HepG2 (cell line): ENCODE measurements around the gene MYH15. TPM values are rescaled to one million over a fixed set of nuclear protein-coding genes. Genes with fewer than 3 reads are reported as not detected.

Experiments used
- ATAC-seq: fragments of 200-7000 bp; cut with Tn5 transposase; 3 replicates; pipeline ENCODE4 v1.9.1; 2020; ENCODE audit warnings: mild to moderate bottlenecking, moderate library complexity
- BruUV-seq: library from RNA; stranded (reverse); fragments of 400-500 nt; replicated peaks from 2 replicates; lab custom pipeline; 2021; lab: Mats Ljungman, UMichigan
- CTCF ChIA-PET: fragments of 300-600 bp; formaldehyde crosslinking; extraction: SDS; loops from one replicate; lab custom pipeline; 2021; ENCODE audit warnings: low total read pairs, inconsistent platforms, low intra/inter-chr PET ratio; lab: Yijun Ruan, JAX
- POLR2A ChIA-PET: fragments of 350-600 bp; sonication (Branson Sonifier 250); formaldehyde crosslinking; loops from one replicate; lab custom pipeline; 2020; ENCODE audit warnings: antibody characterized with exemption, inconsistent platforms; lab: Yijun Ruan, JAX
- DNase-seq: peaks from one replicate; pipeline ENCODE4 v3.0.0-alpha.2; 2015; ENCODE audit warnings: low spot score
- FAIRE-seq: peaks from 3 replicates; lab custom pipeline; 2011; peaks lifted over from hg19 to GRCh38; lab: Jason Lieb, UNC
- H2AFZ ChIP-seq: one replicate; pipeline ENCODE4 v1.6.1; 2011; ENCODE audit warnings: low read length, inconsistent platforms
- H3K27ac ChIP-seq: fragments of 300-600 bp; 3 replicates; pipeline ENCODE4 v1.8.0; 2011; ENCODE audit warnings: mixed run types, mild to moderate bottlenecking, mixed read lengths, low read length, inconsistent platforms; ENCODE audit not compliant: insufficient read depth; ENCODE audit errors: extremely low read length
- H3K27me3 ChIP-seq, 2 experiments: fragments of 200-600 bp in 1 of 2; 2 replicates in 1 of 2; 3 replicates in 1 of 2; pipeline versions ENCODE4 v1.6.0 to v1.8.0; 2011; ENCODE audit warnings: low read length in 2 of 2, mild to moderate bottlenecking in 2 of 2, moderate library complexity in 2 of 2, inconsistent platforms in 1 of 2; ENCODE audit not compliant: insufficient read depth in 2 of 2, control insufficient read depth in 1 of 2
- H3K36me3 ChIP-seq, 2 experiments: fragments of 200-600 bp in 1 of 2; replicated peaks in 1 of 2; 2 replicates in 1 of 2; 3 replicates in 1 of 2; pipeline versions ENCODE4 v1.5.1 to v1.8.0; 2011; ENCODE audit warnings: low read length in 2 of 2, inconsistent platforms in 1 of 2; ENCODE audit not compliant: insufficient read depth in 2 of 2, control insufficient read depth in 1 of 2
- H3K4me1 ChIP-seq: 2 replicates; pipeline ENCODE4 v1.5.1; 2012; ENCODE audit warnings: low read length, inconsistent platforms; ENCODE audit not compliant: insufficient read depth
- H3K4me2 ChIP-seq: 2 replicates; pipeline ENCODE4 v1.6.0; 2011; ENCODE audit warnings: low read depth, low read length, inconsistent platforms
- H3K4me3 ChIP-seq, 3 experiments: fragments of 200-600 bp in 1 of 3; sonication (generic), shearing (Covaris generic) in 1 of 3; replicated peaks in 1 of 3; 2 replicates each; pipeline ENCODE4 v1.5.1; 2011 to 2016; ENCODE audit warnings: low read length in 3 of 3, inconsistent platforms in 2 of 3, low read depth in 2 of 3, mild to moderate bottlenecking in 2 of 3, control low read depth in 1 of 3, mixed read lengths in 1 of 3; ENCODE audit not compliant: insufficient read depth in 1 of 3
- H3K79me2 ChIP-seq: one replicate; pipeline ENCODE4 v1.6.1; 2011; ENCODE audit warnings: low read length, inconsistent platforms; ENCODE audit not compliant: insufficient read depth
- H3K9ac ChIP-seq: 2 replicates; pipeline ENCODE4 v1.6.0; 2011; ENCODE audit warnings: mild to moderate bottlenecking, low read depth, low read length, inconsistent platforms; ENCODE audit not compliant: insufficient read depth
- H3K9me3 ChIP-seq: 2 replicates; pipeline ENCODE4 v1.5.1; 2012; ENCODE audit warnings: mild to moderate bottlenecking, low read length
- H4K20me1 ChIP-seq: 2 replicates; pipeline ENCODE4 v1.6.0; 2011; ENCODE audit warnings: inconsistent platforms, mild to moderate bottlenecking, low read length, moderate library complexity; ENCODE audit not compliant: insufficient read depth
- BHLHE40 ChIP-seq: IDR thresholded peaks from 2 replicates; pipeline ENCODE4 v1.6.1; 2011; ENCODE audit warnings: low read length, improper control_type of control experiment
- DBP ChIP-seq: sonication (generic); formaldehyde crosslinking; IDR thresholded peaks from 2 replicates; pipeline ENCODE4 v1.4.0; 2020; ENCODE audit warnings: missing genetic modification reagents; ENCODE audit errors: not compliant biosample characterization
- GZF1 ChIP-seq: sonication (generic); formaldehyde crosslinking; IDR thresholded peaks from 2 replicates; pipeline ENCODE4 v1.5.1; 2020; ENCODE audit warnings: mild to moderate bottlenecking, missing genetic modification reagents
- MAFF ChIP-seq: IDR thresholded peaks from 2 replicates; pipeline ENCODE4 v1.6.1; 2011; ENCODE audit warnings: low read depth, low read length, improper control_type of control experiment
- MAFK ChIP-seq, 2 experiments: IDR thresholded peaks in 1 of 2; conservative IDR thresholded peaks in 1 of 2; 2 replicates each; pipeline ENCODE4 v1.6.1; 2011; ENCODE audit warnings: improper control_type of control experiment in 2 of 2, low read length in 2 of 2
- ZNF274 ChIP-seq: sonication (generic); formaldehyde crosslinking; IDR thresholded peaks from 2 replicates; pipeline ENCODE4 v1.5.1; 2020; ENCODE audit warnings: mild to moderate bottlenecking, missing genetic modification reagents
- ZNF605 ChIP-seq: sonication (generic); formaldehyde crosslinking; IDR thresholded peaks from 2 replicates; pipeline ENCODE4 v1.8.0; 2022; ENCODE audit warnings: mild to moderate bottlenecking, missing genetic modification reagents
- ZSCAN31 ChIP-seq: sonication (generic); formaldehyde crosslinking; IDR thresholded peaks from 2 replicates; pipeline ENCODE4 v1.5.0; 2020; ENCODE audit warnings: low read depth, mild to moderate bottlenecking, missing genetic modification reagents
- in situ Hi-C: cut with HindIII; loops from 2 replicates; pipeline ENCODE4 v1.10.0; 2017; ENCODE audit warnings: low pct_unique_long_range_greater_than_20kb; ENCODE audit not compliant: extremely low pct_ligation_motif_present
- intact Hi-C: fragments of 100-400 bp; cut with micrococcal nuclease; formaldehyde crosslinking; loops from one replicate; pipeline ENCODE4 v1.10.0; 2022; ENCODE audit not compliant: unreplicated experiment
- polyA plus RNA-seq, 8 experiments: library from polyadenylated mRNA; depleted of rRNA in 3 of 8; stranded (reverse) in 7 of 8; unstranded in 1 of 8; fragments of >200 nt; fragmentation: Illumina TruSeq in 4 of 8; extraction: Trizol in 4 of 8; gene quantifications; 2 replicates each; pipeline versions ENCODE4 v1.2.1 to v1.2.3, GENCODE V29; 2011 to 2016; ENCODE audit warnings: low read depth in 4 of 8, missing spikeins in 1 of 8, mixed read lengths in 1 of 8; ENCODE audit not compliant: insufficient read depth in 1 of 8
- total RNA-seq, 5 experiments: library from RNA; depleted of rRNA; stranded (reverse); fragments of >200 nt; fragmentation: Illumina TruSeq; extraction: Trizol; gene quantifications; 2 replicates each; pipeline ENCODE4 v1.2.3, GENCODE V29; 2016; ENCODE audit warnings: low read depth in 1 of 5

Gene MYH15
- total and polyA plus RNA-seq, 2 of the 13 experiments (the other 11 are each of a cell fraction or from before 2014, with no cell fraction given): 0.03 to 0.09 TPM

DNA sequence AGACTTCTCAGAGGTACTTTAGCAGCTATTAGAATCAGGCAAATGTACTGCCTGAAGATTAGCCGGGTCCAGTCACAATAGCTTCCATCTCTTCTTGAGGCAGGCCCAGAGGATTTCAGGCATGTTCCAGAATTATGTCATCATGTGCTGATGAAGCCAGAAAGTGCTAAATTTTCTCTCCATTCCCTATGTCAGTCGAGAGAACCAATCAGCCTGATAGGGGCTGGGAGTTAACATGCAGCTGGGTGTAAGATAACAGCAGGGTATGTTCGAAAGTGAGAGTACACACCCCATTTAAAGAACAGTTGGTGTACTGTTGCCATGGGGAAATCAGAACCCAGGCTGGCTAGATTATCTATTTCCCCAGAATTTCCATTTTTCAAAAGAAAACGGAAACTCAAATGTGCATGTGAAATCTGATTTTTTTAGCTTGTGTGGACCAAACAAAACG is 48.7 kb downstream of the MYH15 start (continued):
- no peak for TF ChIP-seq ZNF605 (CRISPR knock-in tag)

DNA sequence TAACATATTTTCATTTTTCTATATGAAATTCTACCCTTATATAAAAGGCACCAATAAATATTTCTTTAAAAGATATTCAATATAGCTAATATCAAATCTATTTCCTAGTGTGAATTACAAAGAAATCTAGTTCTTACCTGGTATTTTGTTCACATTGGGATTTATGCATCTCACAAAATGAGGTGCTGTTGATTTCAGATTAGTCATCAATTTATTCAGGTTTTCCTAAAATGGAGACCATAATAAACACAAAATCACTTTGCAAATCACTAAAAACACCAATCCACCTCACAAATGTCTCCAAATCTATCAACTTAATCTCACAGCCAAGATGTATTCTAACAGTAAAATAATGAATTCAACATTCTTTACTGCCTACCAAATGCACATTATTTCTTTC is 51.2 kb downstream of the MYH15 start:
- Histone ChIP-seq H3K4me3 (no peak overlapping the region), H3K27ac (no peak overlapping the region), H3K9ac (no peak overlapping the region), H3K4me2 (no peak overlapping the region), H4K20me1 (no peaks in the 10 kb centered on the region), H3K9me3 (no peaks in the 10 kb centered on the region), H2AFZ (no peak overlapping the region), H3K79me2 (no peaks in the 10 kb centered on the region), H3K36me3 (no peaks in the 10 kb centered on the region), H3K4me1 (no peaks in the 10 kb centered on the region), H3K27me3 (no peaks in the 10 kb centered on the region)
- TF ChIP-seq GZF1 (CRISPR knock-in tag) (no peak), ZNF274 (CRISPR knock-in tag) (no peak), MAFF (0 out of 2 replicates have a peak, but pooled peaks have one; percentile 19), ZSCAN31 (CRISPR knock-in tag) (no peak), BHLHE40 (no peak), MAFK (conservative IDR thresholded peaks at IDR 0.05 in 1 of 2, IDR thresholded peaks at IDR 0.05 in 1 of 2; ENCODE audit: low read length in 2 of 2) (peak in 1 of 2 experiments; percentile 56; a peak in 2 of 4 replicates), DBP (no peak)
- no peak for DNase-seq
- FAIRE-seq: no peak
- POLR2A ChIA-PET: no interaction called here
- intact Hi-C loops (no loop called here), in situ Hi-C loops (no loop called here)
- no peak for ATAC-seq
- BruUV-seq: no TSS peak
- CTCF ChIA-PET: no interaction called here
